ENCODE data around the gene SLC16A7.

Gene SLC16A7

DNA sequence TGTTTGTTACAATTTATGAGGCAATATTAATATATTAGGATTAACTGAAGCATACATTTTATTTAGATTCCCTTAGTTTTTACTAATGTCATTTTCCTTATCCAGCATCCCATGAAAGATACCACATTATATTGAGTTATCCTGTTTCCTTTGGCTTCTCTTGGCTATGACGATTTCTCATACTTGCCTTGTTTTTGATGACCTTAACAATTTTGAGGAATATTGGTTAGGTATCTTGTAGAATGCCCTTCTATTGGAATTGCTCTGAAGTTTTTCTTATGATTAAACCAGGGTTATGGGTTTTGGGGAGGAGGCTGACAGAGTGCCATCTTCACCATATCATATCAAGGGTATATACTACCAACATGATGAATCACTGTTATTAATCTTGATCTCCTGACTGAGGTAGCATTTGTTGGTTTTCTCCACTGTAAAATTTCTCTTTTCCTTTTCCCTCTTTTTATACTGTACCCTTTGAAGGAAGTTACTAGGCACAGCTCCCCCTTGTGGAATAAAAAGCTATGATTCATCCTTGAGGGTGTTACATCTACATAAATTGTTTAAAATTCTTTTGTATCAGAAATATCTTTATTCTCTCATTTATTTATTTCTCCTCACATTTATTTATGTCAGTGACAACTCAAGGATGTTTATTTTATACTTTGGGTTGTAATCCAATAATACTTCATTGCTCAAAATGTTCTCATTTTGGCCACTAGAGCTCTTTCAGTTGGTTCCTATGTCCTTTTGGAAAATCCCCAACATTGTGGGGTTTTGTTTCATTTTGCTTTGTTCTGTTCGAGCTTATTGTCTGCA is 239.0 kb downstream of the SLC16A7 start:
- no peaks in the 10 kb centered on the region for H3K4me1 ChIP-seq (ENCODE audit: control insufficient read depth, insufficient read depth, low read length, poor library complexity, severe bottlenecking)
- H3K9me3 ChIP-seq (ENCODE audit: control insufficient read depth, low read length): no peaks in the 10 kb centered on the region
- H3K36me3 ChIP-seq (ENCODE audit: control insufficient read depth, insufficient read depth, low read length): no peaks in the 10 kb centered on the region
- no peak overlapping the region for H3K27ac ChIP-seq (ENCODE audit: low read depth, low read length, severe bottlenecking)
- no peak overlapping the region for H3K4me3 ChIP-seq (ENCODE audit: extremely low read depth, insufficient read depth, low read length, poor library complexity, severe bottlenecking)
- WGBS, 2 experiments (ENCODE audit: insufficient coverage in 2 of 2): 57% methylated on average over 1 of the region's 2 CpGs; no CpG with 5 or more reads in 1 of the 2 experiments
